ENCODE measurements around the gene JUND.
"Not testable (repeated sequence)": the region's sequence is repeated elsewhere in the genome, so short reads cannot be mapped to it uniquely, and the experiment has no call there.

JUND gene

DNA sequence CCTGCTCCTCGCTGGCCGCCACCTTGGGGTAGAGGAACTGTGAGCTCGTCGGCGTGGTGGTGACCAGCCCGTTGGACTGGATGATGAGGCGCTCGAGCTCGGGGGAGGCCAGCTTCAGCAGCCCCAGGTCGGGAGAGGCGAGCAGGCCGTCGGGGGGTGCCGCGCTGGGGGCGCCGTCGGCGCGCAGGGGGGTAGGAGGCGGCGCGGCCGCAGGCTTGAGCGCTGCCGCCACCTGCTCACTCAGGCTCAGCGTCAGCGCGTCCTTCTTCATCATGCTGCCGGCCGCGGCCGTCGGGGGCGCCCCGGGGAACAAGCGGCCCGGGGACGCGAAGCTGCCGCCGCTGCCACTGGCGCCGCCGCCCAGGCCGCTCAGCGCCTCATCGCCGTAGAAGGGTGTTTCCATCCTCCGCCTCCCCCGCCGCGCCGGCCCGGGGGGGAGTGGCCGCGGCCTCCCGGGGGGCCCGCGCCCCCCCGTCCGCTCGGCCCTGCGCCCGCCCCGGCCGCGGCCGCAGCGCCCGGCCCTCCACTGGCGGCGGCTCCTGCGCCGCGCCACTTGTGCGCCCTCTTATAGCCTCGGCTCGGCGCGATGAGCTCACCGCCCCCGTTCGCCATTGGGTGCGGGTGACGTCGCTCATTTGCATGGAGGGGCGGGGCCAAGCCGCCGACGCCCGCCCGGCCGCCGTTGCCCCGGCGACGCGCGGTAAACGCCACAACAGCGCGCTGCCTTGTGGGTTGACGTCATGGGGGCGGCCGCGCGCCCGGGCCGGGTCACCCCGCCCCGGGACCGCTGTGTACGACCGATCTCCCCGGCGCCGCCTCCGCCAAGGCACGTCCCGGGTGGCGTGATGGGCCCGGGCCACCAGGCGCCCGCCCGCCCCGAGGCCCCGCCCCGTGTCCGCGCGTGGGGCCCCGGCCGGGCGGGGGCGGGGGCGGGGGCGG, at the start of gene JUND:
Gene JUND, minus strand, starts transcription at position 541 of the 939 bp plus-strand sequence. Its CDS starts 138 bp downstream, at position 403.
- peak; percentile 99 for DNase-seq (ENCODE audit: low spot score)

DNA sequence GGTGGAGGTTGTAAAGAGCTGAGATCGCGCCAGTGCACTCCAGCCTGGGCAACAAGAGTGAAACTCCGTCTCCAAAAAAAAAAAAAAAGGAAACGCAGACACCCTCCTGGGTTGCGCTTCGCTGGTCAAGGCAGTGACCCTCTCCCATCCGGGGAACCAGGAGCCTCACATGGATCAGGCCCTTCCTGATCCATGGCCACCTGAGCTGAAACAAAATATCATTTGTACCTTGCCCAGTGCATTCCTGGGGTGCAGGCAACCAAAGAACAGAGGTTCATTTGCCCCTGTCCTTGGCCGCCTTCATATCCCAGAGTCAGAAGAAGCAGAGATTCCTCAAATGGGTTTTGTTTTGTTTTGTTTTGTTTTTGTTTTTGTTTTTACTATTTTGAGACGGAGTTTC, 49.4 kb upstream of the JUND start:
- no peak for DNase-seq (ENCODE audit: low spot score)

DNA sequence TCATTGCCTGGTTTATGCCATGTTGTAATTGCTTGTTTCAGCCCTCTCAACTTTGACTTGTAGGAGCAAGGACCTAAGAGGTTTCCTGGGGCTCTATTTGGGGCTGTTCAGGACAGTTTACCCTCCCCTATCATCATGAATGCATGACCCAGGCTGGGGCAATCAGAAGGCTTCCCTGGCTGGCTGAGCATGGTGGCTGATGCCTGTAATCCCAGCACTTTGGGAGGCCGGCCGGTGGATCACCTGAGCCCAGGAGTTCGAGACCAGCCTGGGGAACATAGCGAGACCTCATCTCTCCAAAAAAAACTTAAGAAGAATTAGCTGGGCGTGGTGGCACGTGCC, 47.6 kb upstream of the JUND start:
- no peak for DNase-seq (ENCODE audit: low spot score)

DNA sequence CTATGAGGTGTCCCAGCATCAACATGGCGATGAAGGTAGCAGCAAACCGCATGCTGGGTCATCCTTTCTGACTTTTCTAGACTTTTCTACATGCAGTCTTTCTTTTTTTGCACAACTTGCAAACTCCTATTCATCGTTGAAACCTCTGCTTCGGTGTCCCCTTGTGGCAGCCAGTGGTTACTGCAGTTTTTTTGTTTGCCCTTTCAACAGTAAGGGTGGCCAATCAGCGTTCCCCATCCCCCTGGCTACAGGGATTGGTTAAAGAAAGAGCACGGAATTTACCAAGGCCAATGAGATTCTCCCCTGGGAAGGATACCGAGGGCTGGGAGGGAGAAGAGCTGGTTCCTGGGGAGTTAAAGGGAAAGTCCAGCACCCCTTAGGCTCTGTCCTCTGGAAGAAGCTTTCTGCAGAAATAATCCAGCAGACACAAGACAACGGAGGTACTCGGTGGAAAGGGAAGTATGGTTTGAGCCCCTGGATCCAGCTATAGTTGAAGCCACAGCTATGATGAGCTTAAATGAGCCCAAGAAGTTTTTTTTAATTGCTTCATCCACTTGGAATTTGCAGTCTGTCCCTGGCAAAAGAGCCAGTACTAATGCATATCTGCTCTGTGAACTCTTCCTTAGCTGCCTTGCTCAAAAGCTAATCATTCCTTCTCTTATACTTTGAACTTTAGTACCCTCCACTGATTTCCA, 47.1 kb upstream of the JUND start:
- DNase-seq (ENCODE audit: low spot score): peak; percentile 98

DNA sequence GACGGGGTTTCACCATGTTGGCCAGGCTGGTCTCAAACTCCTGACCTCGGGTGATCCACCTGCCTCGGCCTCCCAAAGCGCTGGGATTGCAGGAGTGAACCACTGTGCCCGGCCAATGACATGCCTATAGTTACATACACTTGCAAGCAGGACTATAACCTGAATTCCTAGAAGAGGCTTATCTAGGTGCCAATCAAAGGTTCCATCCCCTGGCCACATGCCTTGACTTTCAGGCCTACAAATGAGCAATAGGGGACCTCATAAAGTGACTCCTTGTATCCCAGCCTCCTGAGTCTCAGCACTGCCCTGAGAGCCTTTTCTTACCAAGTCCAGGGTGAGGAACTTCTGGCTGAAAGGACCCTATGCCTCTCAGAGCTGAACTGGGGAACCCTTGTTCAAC, 45.4 kb upstream of the JUND start:
- no peak for DNase-seq (ENCODE audit: low spot score)

DNA sequence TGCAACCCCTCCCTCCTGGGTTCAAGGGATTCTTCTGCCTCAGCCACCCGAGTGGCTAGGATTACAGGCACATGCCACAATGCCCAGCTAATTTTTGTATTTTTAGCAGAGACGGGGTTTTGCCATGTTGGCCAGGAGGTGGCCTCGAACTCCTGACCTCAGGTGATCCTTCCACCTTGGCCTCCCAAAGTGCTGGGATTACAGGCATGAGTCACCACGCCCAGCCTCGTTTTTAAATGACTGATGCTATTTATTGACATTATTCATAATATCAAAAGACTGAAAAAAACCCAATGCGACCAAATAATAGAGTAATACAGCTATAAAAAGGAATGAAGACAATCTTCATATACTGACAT, 42.9 kb upstream of the JUND start:
- not testable (repeated sequence) for DNase-seq (ENCODE audit: low spot score)

DNA sequence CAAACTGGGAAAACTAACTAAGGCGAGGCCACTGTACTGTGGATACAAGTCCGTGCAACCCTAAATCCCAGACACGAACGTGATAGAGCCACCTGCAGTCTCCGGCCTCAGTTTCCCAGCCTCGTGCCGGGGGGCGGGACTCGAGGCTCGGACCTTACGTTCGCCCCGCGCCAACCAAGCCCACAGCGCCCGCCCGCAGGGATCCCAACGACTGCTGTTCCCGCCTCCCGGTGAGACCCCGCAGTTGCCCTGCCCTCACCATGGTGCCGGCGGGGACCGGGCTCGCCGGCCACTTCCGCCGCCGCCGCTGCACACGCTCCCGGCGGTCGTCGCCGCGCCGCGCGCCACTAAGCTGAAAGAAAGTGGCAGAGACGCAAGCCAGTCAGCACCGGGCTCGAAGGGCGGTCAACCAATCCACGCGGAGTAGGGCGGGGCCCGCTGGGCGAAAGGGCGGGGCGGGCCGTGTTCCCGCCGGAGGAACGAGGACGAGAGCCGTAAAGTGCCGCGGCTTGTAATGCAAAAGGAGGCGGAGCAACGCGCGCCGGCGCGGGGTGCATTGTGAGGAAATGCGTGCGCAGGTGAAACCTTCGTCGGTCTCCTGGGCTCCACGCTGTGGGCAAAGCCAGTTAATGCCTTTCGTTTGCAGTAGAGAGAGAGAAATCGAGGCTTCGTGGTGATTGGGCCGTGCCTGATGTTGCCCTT, 41.5 kb upstream of the JUND start, which contains the start of gene LSM4:
Gene LSM4, minus strand, starts transcription at position 318 of the 702 bp plus-strand sequence. Its CDS starts 56 bp downstream, at position 262.
- DNase-seq (ENCODE audit: low spot score): peak; percentile 97

DNA sequence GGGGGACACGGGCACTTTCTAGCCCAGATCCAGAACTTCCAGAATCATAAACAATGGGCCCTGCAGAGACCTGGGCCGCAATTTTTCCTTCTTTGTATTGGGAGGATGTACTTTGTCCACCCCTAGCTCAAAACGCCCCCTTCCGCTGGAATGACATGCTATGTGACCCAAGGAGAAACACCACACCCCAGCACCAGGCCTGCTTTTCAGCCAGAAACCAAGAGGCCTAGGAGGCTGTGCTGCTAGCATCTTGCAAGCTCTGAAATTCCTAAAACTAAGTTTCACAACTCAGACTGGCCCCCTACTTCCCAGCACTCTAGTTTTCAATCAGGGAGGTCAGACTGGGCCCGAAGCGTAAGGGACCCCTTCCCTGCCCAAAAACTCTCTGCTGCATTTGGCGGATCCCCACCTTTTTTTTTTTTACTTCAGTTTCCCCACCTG, 40.9 kb upstream of the JUND start:
- DNase-seq (ENCODE audit: low spot score): no peak

DNA sequence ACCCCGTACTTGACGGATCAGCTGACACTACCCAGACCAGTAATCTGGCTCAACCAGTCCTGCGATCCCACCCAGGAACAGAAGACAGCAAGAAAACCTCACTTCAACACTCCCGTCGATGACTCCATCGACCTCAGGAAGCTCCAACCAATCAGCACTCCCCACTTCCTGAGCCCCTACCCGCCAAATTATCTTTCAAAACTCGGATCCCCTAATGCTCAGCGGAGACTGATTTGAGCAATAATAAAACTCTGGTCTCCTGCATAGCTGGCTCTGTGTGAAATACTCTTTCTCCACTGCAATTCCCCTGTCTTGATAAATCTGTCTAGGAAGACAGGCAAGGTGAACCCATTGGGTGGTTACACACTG, 40.3 kb upstream of the JUND start:
- DNase-seq (ENCODE audit: low spot score): no peak

DNA sequence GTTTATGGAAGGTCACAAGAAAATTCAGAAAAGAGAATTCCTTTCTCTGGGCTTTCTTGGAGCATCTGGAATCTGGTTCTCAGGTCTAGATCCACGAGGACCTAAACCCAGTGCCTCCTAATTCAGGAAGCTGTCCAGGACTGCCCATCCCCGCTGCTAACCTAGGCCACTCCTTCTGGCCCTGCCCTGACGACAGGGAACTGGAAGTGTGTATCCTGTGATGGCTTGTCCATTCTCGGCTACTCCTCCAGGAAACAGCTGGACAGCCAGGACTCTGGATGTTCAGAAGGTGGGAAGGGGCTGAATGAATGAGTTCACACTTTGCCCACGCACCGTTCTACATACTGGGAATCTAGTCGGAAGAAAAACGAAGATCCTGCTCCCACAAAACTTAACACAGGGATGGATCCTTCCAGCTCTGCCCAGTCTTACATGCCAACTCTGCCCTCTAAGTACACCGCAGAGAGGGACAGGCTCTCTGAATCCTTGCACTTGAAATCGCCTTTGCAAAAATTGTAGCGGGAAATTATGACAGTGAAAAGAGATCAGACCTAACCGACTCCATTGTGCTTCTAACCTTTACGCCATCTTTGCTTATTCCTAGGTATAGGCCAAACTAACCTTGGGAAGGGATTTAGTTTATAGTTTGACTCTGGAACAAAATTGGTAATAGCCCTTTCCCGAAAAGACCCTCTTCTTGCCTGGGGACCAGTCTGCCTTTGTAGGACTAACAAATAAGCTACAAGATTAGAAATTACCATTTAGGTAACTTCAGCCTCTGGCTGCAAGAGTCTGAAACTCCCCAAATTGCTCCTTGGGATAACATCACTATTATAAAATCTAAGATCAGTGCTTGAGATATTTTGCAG, 39.7 kb upstream of the JUND start:
- DNase-seq (ENCODE audit: low spot score): no peak

DNA sequence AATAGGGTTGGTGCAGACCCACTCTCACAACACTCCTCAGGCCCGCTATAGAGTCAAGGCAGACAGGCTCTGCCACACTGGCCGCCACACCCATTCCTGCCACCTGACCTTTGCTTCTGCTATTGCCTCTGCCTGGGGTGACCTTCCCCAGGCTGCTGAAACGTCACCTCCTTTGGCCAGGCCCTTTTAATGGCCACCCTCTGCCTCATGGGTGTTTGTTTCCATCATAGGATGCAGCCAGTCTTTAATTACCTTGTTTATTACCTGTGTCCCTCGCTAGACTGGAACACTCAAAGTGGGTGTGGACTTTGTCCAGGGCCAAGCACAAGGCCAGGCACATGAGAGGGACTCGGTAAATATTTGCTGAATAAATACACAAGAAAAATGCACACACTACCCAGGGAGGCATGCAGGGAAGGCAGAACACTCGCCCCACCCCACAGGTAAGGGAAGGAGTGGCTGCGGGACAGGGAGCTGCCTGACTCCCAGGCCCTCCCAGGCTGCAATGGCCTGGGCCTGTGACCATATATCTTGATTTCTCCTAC, 38.2 kb upstream of the JUND start:
- DNase-seq (ENCODE audit: low spot score): no peak

DNA sequence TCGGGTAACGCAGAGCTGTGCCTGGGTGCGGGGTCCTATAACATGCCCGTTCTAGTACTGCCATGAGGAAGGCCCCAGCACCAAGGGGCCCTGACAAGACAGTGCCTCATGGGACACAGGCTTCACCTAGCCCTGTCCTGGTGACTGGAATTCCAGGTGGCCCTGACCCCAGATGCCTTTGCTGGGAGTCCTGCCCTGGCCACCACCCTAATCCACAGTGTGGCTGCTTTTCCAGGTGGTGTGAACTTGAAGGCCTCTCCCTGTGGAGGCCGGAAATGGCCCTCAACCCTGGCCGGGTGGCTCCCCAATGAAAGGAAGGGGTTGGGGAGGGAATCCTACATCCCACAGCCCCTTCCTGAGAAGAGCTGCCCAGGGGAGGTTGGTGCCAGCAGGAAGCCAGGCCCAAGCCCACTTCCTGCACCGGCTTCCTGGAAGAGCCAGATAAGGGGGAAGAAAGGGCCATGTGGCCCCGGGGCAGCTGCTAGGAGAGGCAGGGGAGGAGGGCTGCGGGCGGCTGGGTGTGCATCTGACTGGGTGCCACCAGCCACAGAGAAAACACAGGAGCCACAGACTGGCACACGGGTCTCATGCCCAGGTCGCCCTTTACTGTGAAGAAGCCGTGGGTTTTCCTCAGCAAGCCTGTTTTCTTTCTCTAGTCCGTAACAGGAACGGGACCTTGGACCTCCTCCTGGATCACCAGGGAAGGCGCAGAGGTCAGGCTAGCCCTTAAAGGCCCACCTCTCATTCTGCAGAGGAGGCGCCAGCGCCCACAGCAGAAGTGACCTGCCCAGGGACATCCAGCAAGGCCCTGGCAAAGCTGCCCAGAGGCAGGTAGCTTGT, 36.8 kb upstream of the JUND start:
- peak; percentile 40 for DNase-seq (ENCODE audit: low spot score)

DNA sequence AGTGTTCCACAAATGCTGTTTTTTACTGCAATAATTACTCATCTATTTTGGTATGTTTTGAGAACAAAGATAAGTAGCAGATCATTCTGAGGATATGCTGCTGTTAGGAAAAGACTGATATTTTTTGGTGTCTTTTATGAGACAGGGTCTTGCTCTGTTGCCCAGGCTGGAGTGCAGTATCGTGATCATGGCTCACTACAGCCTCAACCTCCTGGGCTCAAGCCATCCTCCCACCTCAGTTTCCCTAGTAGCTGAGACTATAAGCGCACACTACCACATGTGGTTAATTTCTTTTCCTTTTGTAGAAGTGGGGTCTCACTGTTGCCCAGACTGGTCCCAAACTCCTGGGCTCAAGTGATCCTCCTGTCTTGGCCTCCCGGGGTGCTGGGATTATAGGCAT, 32.0 kb upstream of the JUND start:
- no peak for DNase-seq (ENCODE audit: low spot score)

DNA sequence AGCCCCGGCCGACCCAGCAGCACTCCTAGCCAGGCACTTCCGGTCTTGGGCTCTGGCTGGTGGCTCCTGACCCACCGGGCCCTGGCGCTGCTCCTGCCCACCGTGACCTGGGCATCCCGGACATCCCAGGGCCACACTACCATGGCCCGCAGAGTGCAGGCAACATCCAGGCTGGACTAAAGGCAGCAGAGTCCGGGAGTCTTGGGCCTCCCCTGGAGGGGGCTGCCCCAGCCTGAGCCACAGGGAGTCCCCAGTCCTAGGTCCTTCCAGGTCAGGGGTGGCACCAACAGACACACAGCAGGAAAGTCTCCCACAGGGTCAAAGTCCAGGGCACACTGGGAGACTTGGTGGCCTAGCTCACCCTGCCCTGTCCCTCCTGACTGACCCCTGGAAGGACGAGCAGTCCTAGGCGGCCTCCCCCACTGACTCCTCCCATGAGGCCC, 30.7 kb upstream of the JUND start:
- DNase-seq (ENCODE audit: low spot score): no peak

DNA sequence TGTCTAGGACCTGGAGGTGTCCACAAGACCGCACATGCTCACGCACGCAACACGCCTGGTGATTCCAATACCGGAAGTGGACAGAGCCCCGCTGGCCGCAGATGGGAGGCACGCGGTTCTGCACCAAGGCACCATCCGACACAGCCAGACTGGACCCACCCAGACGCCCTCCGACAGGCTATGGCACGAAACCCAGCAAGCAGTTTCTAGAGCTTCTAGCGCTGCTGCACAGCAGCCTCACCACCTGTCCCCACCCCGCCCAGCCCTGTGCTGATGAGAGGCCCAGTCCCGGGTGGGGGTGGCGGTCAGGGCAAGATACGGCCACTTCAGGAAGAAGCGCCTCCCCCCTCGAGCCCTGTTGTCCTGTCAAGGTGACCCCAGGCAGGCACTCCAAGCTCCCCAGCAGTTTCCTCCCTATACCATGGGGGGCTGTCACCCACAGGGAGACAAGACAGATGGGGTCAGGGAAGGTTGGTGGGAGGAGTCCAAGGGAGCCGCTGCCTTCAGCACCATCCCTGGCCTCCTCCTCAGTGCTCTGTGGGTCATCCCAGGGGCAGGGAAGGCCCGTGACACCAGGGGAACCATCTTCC, 30.2 kb upstream of the JUND start:
- DNase-seq (ENCODE audit: low spot score): no peak

DNA sequence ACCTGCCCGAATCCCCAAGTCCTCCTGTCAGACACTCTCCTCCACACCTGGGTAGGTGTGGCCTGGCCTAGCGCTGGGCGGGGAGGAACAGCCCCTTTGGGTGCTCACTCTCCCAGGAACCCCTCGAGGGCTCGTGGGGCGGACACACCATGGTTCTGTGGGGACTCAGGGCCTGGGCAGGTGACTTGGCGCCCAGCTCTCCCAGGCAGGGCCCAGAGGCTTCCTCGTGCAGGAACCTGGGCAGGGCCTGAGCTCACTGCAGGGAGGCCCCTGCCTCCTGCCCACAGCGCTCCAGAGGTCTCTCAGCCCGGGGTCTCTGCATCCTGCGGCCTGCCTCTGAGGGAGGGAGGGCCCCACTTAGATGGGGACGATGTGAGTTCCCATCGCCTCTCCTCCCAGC, 29.5 kb upstream of the JUND start:
- no peak for DNase-seq (ENCODE audit: low spot score)

DNA sequence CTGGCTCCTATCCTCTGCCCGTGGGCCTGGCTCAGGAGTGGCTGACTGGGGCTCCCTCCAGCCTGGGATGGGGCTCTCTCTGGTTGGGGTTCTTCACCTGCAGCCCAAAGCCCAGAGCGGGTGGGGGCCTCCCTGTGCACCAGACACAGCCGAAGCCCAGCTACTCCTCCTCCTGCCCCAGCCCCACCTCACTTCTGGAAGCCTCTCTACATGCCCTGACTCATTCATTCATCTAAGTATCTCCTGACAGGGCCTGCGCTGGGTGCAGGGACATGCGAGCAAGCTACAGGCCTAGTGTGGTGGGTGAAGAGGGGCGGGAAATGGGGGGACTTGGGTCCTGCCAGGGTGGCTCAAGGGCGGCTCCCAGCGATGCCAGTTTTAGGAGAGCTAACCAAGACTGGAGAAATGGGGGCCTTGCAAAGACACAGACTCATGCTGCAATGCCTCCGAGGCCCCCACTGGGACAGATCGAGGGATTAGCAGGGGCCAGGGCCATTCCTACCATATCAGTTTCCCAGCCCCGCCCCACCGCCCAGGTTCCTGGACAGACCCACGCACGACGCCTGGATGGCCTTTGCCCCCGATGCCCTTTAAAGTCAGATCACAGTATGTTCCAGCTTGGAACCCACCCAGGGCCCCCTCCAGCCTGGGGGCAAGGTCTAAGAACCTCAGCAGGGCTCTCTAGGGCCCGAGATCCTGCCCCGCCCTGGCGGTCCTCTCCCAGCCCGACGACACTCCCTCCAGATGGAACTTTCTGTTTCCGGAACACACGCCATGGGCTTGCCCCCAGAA, 28.9 kb upstream of the JUND start:
- no peak for DNase-seq (ENCODE audit: low spot score)

DNA sequence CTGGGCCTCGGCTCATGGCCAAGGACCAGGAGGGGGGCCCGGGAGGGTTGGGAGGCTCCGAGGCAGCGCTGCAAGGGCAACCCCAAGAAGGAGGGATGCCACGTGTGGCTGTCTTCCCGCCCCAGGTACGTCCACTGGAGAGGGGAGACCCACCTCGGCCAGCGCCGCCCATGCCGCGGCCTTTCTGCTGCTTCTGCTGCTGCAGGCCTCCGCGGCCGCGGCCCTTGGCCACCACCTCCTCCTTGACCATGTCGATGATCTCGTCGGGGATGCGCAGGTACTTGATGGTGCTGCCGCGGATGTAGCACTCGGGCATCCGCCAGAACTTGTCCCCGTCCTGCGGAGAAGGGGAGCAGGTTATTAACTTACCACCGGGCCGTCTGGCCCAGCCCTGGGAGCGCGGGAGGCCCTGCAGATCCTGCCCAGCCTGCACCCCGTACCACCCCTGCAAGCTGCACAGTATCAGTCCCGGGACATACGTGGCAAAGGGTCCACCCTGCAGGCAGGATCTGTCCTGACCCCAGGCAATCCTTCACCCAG, 28.2 kb upstream of the JUND start:
- DNase-seq (ENCODE audit: low spot score): no peak

DNA sequence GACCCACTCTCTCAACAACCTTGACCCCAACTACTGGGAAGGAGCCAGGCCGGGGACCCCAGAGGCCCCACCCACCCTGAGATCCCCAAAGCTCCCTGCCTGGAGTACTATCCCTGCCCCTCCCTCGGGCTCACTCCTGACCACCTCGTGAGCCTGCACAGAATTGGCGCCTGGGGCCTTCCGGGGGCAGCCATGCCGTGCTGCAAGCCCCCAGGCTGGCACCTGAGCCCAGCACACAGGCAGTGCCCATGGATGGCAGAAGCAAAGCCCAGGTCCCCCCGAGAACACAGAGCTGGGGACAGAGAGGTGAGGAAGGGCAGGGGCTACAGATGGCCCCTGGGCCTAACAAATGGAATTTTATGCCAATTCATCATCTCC, 27.5 kb upstream of the JUND start:
- no peak for DNase-seq (ENCODE audit: low spot score)
